ENCODE results near the gene IL15. TPM values are rescaled to one million over a fixed set of nuclear protein-coding genes. Genes with fewer than 3 reads are reported as not detected.

Gene IL15
- total RNA-seq, 1 experiment from 2014 or later, result 2.6 TPM

DNA sequence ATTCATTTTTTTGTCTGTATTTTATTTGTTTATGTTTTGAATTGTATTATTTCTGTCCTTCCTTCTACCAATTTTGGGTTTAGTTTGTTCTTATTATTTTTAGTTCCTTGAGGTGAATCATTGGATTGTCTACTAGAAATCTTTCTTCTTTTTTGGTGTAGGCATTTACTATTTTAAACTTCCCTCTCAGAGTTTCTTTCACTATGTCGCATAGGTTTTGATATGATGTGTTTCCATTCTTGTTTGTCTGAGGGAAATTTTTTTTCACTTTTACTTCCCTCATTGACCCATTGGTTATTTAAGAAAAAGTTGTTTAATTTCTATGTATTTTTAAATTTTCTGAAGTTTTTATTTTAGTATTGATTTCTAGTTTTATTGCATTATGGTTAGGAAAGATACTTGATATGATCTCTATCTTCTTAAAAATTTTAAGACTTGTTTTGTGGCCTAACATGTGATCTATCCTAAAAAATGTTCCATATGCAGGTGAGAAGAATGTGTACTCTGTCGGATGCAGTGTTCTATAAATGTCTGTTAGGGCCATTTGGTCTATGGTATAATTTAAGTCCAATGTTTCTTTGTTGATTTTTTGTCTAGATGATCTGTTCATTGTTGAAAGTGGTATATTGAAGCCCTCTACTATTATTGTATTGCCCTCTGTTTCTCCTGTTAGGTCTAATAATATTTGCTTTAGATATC is 68.8 kb downstream of the IL15 start (continued):
- TF ChIP-seq, protein P1, sequence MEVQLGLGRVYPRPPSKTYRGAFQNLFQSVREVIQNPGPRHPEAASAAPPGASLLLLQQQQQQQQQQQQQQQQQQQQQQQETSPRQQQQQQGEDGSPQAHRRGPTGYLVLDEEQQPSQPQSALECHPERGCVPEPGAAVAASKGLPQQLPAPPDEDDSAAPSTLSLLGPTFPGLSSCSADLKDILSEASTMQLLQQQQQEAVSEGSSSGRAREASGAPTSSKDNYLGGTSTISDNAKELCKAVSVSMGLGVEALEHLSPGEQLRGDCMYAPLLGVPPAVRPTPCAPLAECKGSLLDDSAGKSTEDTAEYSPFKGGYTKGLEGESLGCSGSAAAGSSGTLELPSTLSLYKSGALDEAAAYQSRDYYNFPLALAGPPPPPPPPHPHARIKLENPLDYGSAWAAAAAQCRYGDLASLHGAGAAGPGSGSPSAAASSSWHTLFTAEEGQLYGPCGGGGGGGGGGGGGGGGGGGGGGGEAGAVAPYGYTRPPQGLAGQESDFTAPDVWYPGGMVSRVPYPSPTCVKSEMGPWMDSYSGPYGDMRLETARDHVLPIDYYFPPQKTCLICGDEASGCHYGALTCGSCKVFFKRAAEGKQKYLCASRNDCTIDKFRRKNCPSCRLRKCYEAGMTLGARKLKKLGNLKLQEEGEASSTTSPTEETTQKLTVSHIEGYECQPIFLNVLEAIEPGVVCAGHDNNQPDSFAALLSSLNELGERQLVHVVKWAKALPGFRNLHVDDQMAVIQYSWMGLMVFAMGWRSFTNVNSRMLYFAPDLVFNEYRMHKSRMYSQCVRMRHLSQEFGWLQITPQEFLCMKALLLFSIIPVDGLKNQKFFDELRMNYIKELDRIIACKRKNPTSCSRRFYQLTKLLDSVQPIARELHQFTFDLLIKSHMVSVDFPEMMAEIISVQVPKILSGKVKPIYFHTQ (CRISPR knock-in tag; IDR thresholded peaks at IDR 0.05), result no peak
- TF ChIP-seq, protein P2, sequence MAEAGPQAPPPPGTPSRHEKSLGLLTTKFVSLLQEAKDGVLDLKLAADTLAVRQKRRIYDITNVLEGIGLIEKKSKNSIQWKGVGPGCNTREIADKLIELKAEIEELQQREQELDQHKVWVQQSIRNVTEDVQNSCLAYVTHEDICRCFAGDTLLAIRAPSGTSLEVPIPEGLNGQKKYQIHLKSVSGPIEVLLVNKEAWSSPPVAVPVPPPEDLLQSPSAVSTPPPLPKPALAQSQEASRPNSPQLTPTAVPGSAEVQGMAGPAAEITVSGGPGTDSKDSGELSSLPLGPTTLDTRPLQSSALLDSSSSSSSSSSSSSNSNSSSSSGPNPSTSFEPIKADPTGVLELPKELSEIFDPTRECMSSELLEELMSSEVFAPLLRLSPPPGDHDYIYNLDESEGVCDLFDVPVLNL (CRISPR knock-in tag; IDR thresholded peaks at IDR 0.05; ENCODE audit: borderline replicate concordance, low read depth), result no peak

- Mint-ChIP-seq H3K36me3 (no peaks in the 10 kb centered on the region; the same call in 1 of the 2 replicates), H3K27me3 (ENCODE audit: low read depth) (no peaks in the 10 kb centered on the region), H3K27ac (no peak overlapping the region), H3K4me3 (no peak overlapping the region), H3K4me1 (peaks cover 6% of the 10 kb centered on the region; the same call in 1 of the 2 replicates), H3K9me3 (peaks cover 19% of the 10 kb centered on the region; the same call in 1 of the 2 replicates)
- ATAC-seq, result no peak
- TF ChIP-seq TCF7 (CRISPR knock-in tag; IDR thresholded peaks at IDR 0.05; ENCODE audit: low read depth) (no peak), ZNF232 (CRISPR knock-in tag; IDR thresholded peaks at IDR 0.05) (no peak), NR3C1 (CRISPR knock-in tag; conservative IDR thresholded peaks at IDR 0.05; ENCODE audit: low read depth) (no peak), ZBTB21 (CRISPR knock-in tag; IDR thresholded peaks at IDR 0.05; ENCODE audit: borderline replicate concordance) (no peak), ZNF396 (CRISPR knock-in tag; IDR thresholded peaks at IDR 0.05; ENCODE audit: borderline replicate concordance) (no peak)
- CTCF ChIA-PET, result no interaction called here
- DNase-seq (ENCODE audit: low spot score), result no peak
- POLR2A ChIA-PET, result no interaction called here
These were observed 69.5 kb downstream of the IL15 start for GRCh38 chr4:141705747-141706377.

GRCh38 chr4:141706445-141706844 is 70.1 kb downstream of the IL15 start:
- Mint-ChIP-seq H3K36me3 (no peaks in the 10 kb centered on the region; the same call in 1 of the 2 replicates), H3K4me1 (peaks cover 6% of the 10 kb centered on the region; the same call in 1 of the 2 replicates), H3K9me3 (peaks cover 19% of the 10 kb centered on the region; the same call in 1 of the 2 replicates), H3K27me3 (ENCODE audit: low read depth) (no peaks in the 10 kb centered on the region), H3K4me3 (no peak overlapping the region), H3K27ac (no peak overlapping the region)
- TF ChIP-seq MYBL2 (CRISPR knock-in tag; IDR thresholded peaks at IDR 0.05) (no peak), SMAD4 (CRISPR knock-in tag; IDR thresholded peaks at IDR 0.05) (no peak), NR1H2 (CRISPR knock-in tag; IDR thresholded peaks at IDR 0.05) (no peak), KAT7 (CRISPR knock-in tag; IDR thresholded peaks at IDR 0.05; ENCODE audit: borderline replicate concordance) (no peak), ZBTB43 (CRISPR knock-in tag; IDR thresholded peaks at IDR 0.05) (no peak), ZNF281 (CRISPR knock-in tag; IDR thresholded peaks at IDR 0.05) (no peak)
- TF ChIP-seq, protein P2 (CRISPR knock-in tag; IDR thresholded peaks at IDR 0.05; ENCODE audit: borderline replicate concordance, low read depth), result no peak
- ChIA-PET POLR2A (no interaction called here), CTCF (no interaction called here)
- DNase-seq (ENCODE audit: low spot score) (no peak), ATAC-seq (no peak)
